GM21576 (cell line): ENCODE results near the gene COQ8B.
"Not testable (repeated sequence)": the region's sequence is repeated elsewhere in the genome, so short reads cannot be mapped to it uniquely, and the experiment has no call there.

Experiments
- ATAC-seq: cut with Tn5 transposase; IDR thresholded peaks from one replicate; pipeline ENCODE4 v1.9.1; 2021; ENCODE audit warnings: mild to moderate bottlenecking, moderate library complexity; ENCODE audit not compliant: unreplicated experiment

Gene COQ8B

GRCh38 chr19:40672573-40673299 lies 44.0 kb downstream of the COQ8B start:
- ATAC-seq, result no peak

- ATAC-seq, result no peak
These were observed 44.6 kb downstream of the COQ8B start for GRCh38 chr19:40672038-40672437.

GRCh38 chr19:40671404-40671803 lies 45.3 kb downstream of the COQ8B start:
- no peak for ATAC-seq

- no peak for ATAC-seq
These were observed 47.6 kb downstream of the COQ8B start for GRCh38 chr19:40668991-40669614.

- no peak for ATAC-seq
These were observed 49.1 kb downstream of the COQ8B start for GRCh38 chr19:40667602-40668001.

GRCh38 chr19:40666803-40667438 lies 49.8 kb downstream of the COQ8B start:
- ATAC-seq, result no peak

GRCh38 chr19:40663695-40664692 lies 52.7 kb downstream of the COQ8B start:
- ATAC-seq, result no peak

GRCh38 chr19:40662925-40663694 lies 53.6 kb downstream of the COQ8B start:
- peak; percentile 59 for ATAC-seq

- no peak for ATAC-seq
These were observed 55.1 kb downstream of the COQ8B start for GRCh38 chr19:40661616-40662015.

GRCh38 chr19:40659566-40659965 lies 57.1 kb downstream of the COQ8B start:
- no peak for ATAC-seq

GRCh38 chr19:40659116-40659515 lies 57.6 kb downstream of the COQ8B start:
- no peak for ATAC-seq

- no peak for ATAC-seq
These were observed 58.7 kb downstream of the COQ8B start for GRCh38 chr19:40658031-40658430.

- not testable (repeated sequence) for ATAC-seq
These were observed 61.0 kb downstream of the COQ8B start for GRCh38 chr19:40655684-40656083.

GRCh38 chr19:40652303-40652702 lies 64.4 kb downstream of the COQ8B start:
- ATAC-seq, result not testable (repeated sequence)

GRCh38 chr19:40650749-40651305 lies 65.9 kb downstream of the COQ8B start:
- no peak for ATAC-seq

GRCh38 chr19:40649903-40650675 lies 66.6 kb downstream of the COQ8B start:
- ATAC-seq, result not testable (repeated sequence)

GRCh38 chr19:40646743-40647254 lies 69.9 kb downstream of the COQ8B start:
- no peak for ATAC-seq

- no peak for ATAC-seq
These were observed 73.9 kb downstream of the COQ8B start for GRCh38 chr19:40642757-40643305.
